HG02970 (cell line): ENCODE results near the gene SGK1.

ENCODE experiments used
- ATAC-seq: cut with Tn5 transposase; IDR thresholded peaks from one replicate; pipeline ENCODE4 v1.9.1; 2021; ENCODE audit warnings: mild to moderate bottlenecking, moderate library complexity, moderate number of reproducible peaks; ENCODE audit not compliant: unreplicated experiment, low FRiP score

SGK1 gene

GRCh38 chr6:134317471-134318131 lies at the start of gene SGK1:
Gene SGK1 (minus strand): TSS chr6:134318112. CDS start chr6:134317460, 652 bp downstream.
- ATAC-seq = no peak

GRCh38 chr6:134363323-134364039 lies 45.6 kb upstream of the SGK1 start:
- no peak for ATAC-seq

GRCh38 chr6:134361011-134361410 lies 43.1 kb upstream of the SGK1 start:
- no peak for ATAC-seq

GRCh38 chr6:134359302-134359701 lies 41.4 kb upstream of the SGK1 start:
- no peak for ATAC-seq

GRCh38 chr6:134358320-134358719 lies 40.4 kb upstream of the SGK1 start:
- no peak for ATAC-seq

- ATAC-seq = no peak
These were observed 39.1 kb upstream of the SGK1 start for GRCh38 chr6:134357022-134357487.

GRCh38 chr6:134356405-134356804 lies 38.5 kb upstream of the SGK1 start:
- ATAC-seq = no peak

GRCh38 chr6:134352786-134353480 lies 35.0 kb upstream of the SGK1 start:
- no peak for ATAC-seq

- ATAC-seq = no peak
These were observed 33.9 kb upstream of the SGK1 start for GRCh38 chr6:134351615-134352474.

- ATAC-seq = no peak
These were observed 30.2 kb upstream of the SGK1 start for GRCh38 chr6:134347885-134348805.

- ATAC-seq = no peak
These were observed 29.1 kb upstream of the SGK1 start for GRCh38 chr6:134346932-134347545.

- no peak for ATAC-seq
These were observed 27.9 kb upstream of the SGK1 start for GRCh38 chr6:134345789-134346188.

- no peak for ATAC-seq
These were observed 25.2 kb upstream of the SGK1 start for GRCh38 chr6:134343066-134343465.

GRCh38 chr6:134341999-134342567 lies 24.2 kb upstream of the SGK1 start:
- no peak for ATAC-seq

GRCh38 chr6:134340179-134340975 lies 22.5 kb upstream of the SGK1 start:
- ATAC-seq = no peak

GRCh38 chr6:134339216-134339615 lies 21.3 kb upstream of the SGK1 start:
- ATAC-seq = no peak

- no peak for ATAC-seq
These were observed 13.3 kb upstream of the SGK1 start for GRCh38 chr6:134331256-134331655.

- no peak for ATAC-seq
These were observed 12.6 kb upstream of the SGK1 start for GRCh38 chr6:134330555-134330954.
